Uterus (tissue), 2 donors: ENCODE data around the gene ASB6.

Experiments used
- CTCF ChIP-seq, 4 experiments: fragments of 200-600 bp in 2 of 4; fragments of 450-650 bp in 2 of 4; sonication (generic) in 2 of 4; IDR thresholded peaks; one replicate each; pipeline ENCODE4 v1.5.1; 2016 to 2019; ENCODE audit warnings: antibody characterized with exemption in 4 of 4, mild to moderate bottlenecking in 2 of 4, moderate library complexity in 1 of 4
- POLR2A ChIP-seq, 2 donors: fragments of 450-650 bp; IDR thresholded peaks; one replicate each; pipeline ENCODE4 v1.6.1; 2016; ENCODE audit warnings: antibody characterized with exemption in 2 of 2, mild to moderate bottlenecking in 1 of 2, moderate library complexity in 1 of 2

DNA sequence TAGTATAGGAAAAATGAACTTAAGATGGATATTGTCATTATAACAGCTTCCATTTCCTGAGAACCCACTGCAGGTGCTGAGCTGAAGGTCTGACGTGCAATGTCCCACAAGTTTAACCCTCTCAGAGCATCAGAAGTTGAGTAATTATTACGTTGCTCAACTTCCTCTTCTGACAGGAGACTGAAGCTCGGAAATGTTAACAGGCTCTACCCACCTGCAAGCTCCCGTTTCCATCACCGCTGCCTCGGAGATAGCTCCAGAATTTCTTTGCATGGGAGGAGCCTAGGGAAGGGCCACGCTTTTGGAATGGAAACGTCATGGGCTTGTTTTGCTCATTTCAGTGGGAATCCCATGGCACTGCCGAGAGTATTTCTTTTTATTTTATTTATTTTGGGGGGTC lies 17.0 kb downstream of the ASB6 start:
- TF ChIP-seq CTCF (IDR thresholded peaks at IDR 0.05): no peak
- no peak for TF ChIP-seq POLR2A (IDR thresholded peaks at IDR 0.05)
